Endodermal cell (in vitro differentiated cells): Measurements from ENCODE around the gene PKD1. TPM values are rescaled to one million over a fixed set of nuclear protein-coding genes. Genes with fewer than 3 reads are reported as not detected.
A peak's percentile ranks its signal among the peaks of the same experiment; 100 is the strongest.

ENCODE experiments used
- DNase-seq: peaks from one replicate; pipeline ENCODE4 v3.0.0-alpha.2; 2017
- H3K27ac ChIP-seq: 2 replicates; pipeline ENCODE4 v1.5.1; 2013; ENCODE audit warnings: mild to moderate bottlenecking, low read depth, low read length, moderate library complexity
- H3K27me3 ChIP-seq: 2 replicates; pipeline ENCODE4 v1.6.1; 2013; ENCODE audit warnings: mild to moderate bottlenecking, low read length, moderate library complexity; ENCODE audit not compliant: insufficient read depth, control insufficient read depth, poor library complexity, severe bottlenecking
- H3K36me3 ChIP-seq: 2 replicates; pipeline ENCODE4 v1.7.0; 2013; ENCODE audit warnings: mild to moderate bottlenecking, low read length, moderate library complexity; ENCODE audit not compliant: control insufficient read depth, insufficient read depth
- H3K4me1 ChIP-seq: one replicate; pipeline ENCODE4 v1.7.0; 2013; ENCODE audit warnings: low read length; ENCODE audit not compliant: control insufficient read depth, insufficient read depth
- H3K4me3 ChIP-seq: 2 replicates; pipeline ENCODE4 v1.5.1; 2013; ENCODE audit warnings: mild to moderate bottlenecking, low read length, moderate library complexity
- H3K9ac ChIP-seq: 2 replicates; pipeline ENCODE4 v1.6.1; 2013; ENCODE audit warnings: mild to moderate bottlenecking, low read length, moderate library complexity; ENCODE audit not compliant: poor library complexity, severe bottlenecking; ENCODE audit errors: extremely low read depth
- H3K9me3 ChIP-seq: 2 replicates; pipeline ENCODE4 v1.6.1; 2013; ENCODE audit warnings: mild to moderate bottlenecking, low read length, moderate library complexity; ENCODE audit not compliant: control insufficient read depth
- H3K27ac Mint-ChIP-seq: 2 replicates; pipeline ENCODE4 v1.8.0; 2020; ENCODE audit warnings: mixed read lengths
- H3K27me3 Mint-ChIP-seq: 2 replicates; pipeline ENCODE4 v1.8.0; 2021; ENCODE audit warnings: mild to moderate bottlenecking, mixed read lengths; ENCODE audit not compliant: insufficient read depth
- H3K36me3 Mint-ChIP-seq: 2 replicates; pipeline ENCODE4 v1.8.0; 2020; ENCODE audit warnings: low read depth, mixed read lengths
- H3K4me1 Mint-ChIP-seq: 2 replicates; pipeline ENCODE4 v1.8.0; 2020; ENCODE audit warnings: mixed read lengths
- H3K4me3 Mint-ChIP-seq: 2 replicates; pipeline ENCODE4 v1.8.0; 2020; ENCODE audit warnings: mild to moderate bottlenecking, moderate library complexity, mixed read lengths
- H3K9me3 Mint-ChIP-seq: 2 replicates; pipeline ENCODE4 v1.8.0; 2020; ENCODE audit warnings: mild to moderate bottlenecking, mixed read lengths
- CTCF ChIP-seq: fragments of 200-600 bp; sonication (generic); conservative IDR thresholded peaks from 2 replicates; pipeline ENCODE4 v1.5.0; 2021; ENCODE audit warnings: antibody characterized with exemption, mild to moderate bottlenecking
- WGBS, 2 experiments: methylation state at CpG; one replicate each; pipeline versions ENCODE4 v1.1.5 to v1.1.7; 2013; ENCODE audit warnings: missing lambda C conversion rate in 2 of 2, mixed read lengths in 1 of 2; ENCODE audit not compliant: insufficient coverage in 1 of 2, insufficient read length in 1 of 2; 5-methylcytosine and 5-hydroxymethylcytosine counted together
- total RNA-seq, 2 donors: library from RNA; stranded (reverse); fragmentation: NEBNext Ultra II Directional in 1 of 2; extraction: Animal tissue kit (Norgen Biotek cat#: 25700) in 1 of 2; gene quantifications; 2 replicates in 1 of 2; 3 replicates in 1 of 2; pipeline ENCODE4 v1.2.1, GENCODE V29; 2021

PKD1 gene
- total RNA-seq, 2 donors from 2014 or later: 104 to 110 TPM

GRCh38 chr16:2092256-2092620 is 43.5 kb downstream of the PKD1 start:
- no peak for TF ChIP-seq CTCF
- H3K27ac Mint-ChIP-seq: no peak overlapping the region
- Histone ChIP-seq H3K4me3 (no peak overlapping the region), H3K9ac (no peak overlapping the region), H3K27me3 (no peaks in the 10 kb centered on the region), H3K36me3 (peaks cover 18% of the 10 kb centered on the region), H3K4me1 (peaks cover 8% of the 10 kb centered on the region), H3K27ac (no peak overlapping the region), H3K9me3 (no peaks in the 10 kb centered on the region)
- H3K4me3 Mint-ChIP-seq: peak overlapping the region; percentile 39
- WGBS, 2 experiments: 88 to 91% methylated on average over 12 to 16 of the region's 16 CpGs
- H3K36me3 Mint-ChIP-seq: peaks cover 24% of the 10 kb centered on the region
- DNase-seq: no peak
- H3K9me3 Mint-ChIP-seq: no peaks in the 10 kb centered on the region
- no peaks in the 10 kb centered on the region for H3K27me3 Mint-ChIP-seq
- no peaks in the 10 kb centered on the region for H3K4me1 Mint-ChIP-seq

GRCh38 chr16:2091547-2092255 is 44.0 kb downstream of the PKD1 start:
- peaks cover 23% of the 10 kb centered on the region for H3K36me3 Mint-ChIP-seq
- Histone ChIP-seq H3K9ac (peak overlapping the region; percentile 47), H3K4me3 (peak overlapping the region; percentile 75), H3K27ac (no peak overlapping the region), H3K36me3 (peaks cover 22% of the 10 kb centered on the region), H3K9me3 (no peaks in the 10 kb centered on the region), H3K27me3 (no peaks in the 10 kb centered on the region), H3K4me1 (peaks cover 8% of the 10 kb centered on the region)
- 44 to 61% methylated on average over 22 to 49 of the region's 49 CpGs for WGBS, 2 experiments
- no peak for TF ChIP-seq CTCF
- DNase-seq: peak; percentile 69
- no peak overlapping the region for H3K27ac Mint-ChIP-seq
- peak overlapping the region; percentile 39 for H3K4me3 Mint-ChIP-seq
- H3K9me3 Mint-ChIP-seq: no peaks in the 10 kb centered on the region
- H3K4me1 Mint-ChIP-seq: no peaks in the 10 kb centered on the region
- no peaks in the 10 kb centered on the region for H3K27me3 Mint-ChIP-seq

GRCh38 chr16:2090777-2091546 is 44.7 kb downstream of the PKD1 start:
- peak overlapping the region; percentile 39 for H3K4me3 Mint-ChIP-seq
- H3K36me3 Mint-ChIP-seq: peaks cover 20% of the 10 kb centered on the region
- peak; percentile 78 for TF ChIP-seq CTCF
- no peak overlapping the region for H3K27ac Mint-ChIP-seq
- Histone ChIP-seq H3K27ac (peak overlapping the region; percentile 4), H3K36me3 (peaks cover 20% of the 10 kb centered on the region), H3K27me3 (no peaks in the 10 kb centered on the region), H3K9ac (peak overlapping the region; percentile 47), H3K9me3 (no peaks in the 10 kb centered on the region), H3K4me3 (peak overlapping the region; percentile 75), H3K4me1 (peaks cover 8% of the 10 kb centered on the region)
- H3K4me1 Mint-ChIP-seq: no peaks in the 10 kb centered on the region
- no peaks in the 10 kb centered on the region for H3K27me3 Mint-ChIP-seq
- peak; percentile 97 for DNase-seq
- 9 to 28% methylated on average over 34 to 101 of the region's 101 CpGs for WGBS, 2 experiments
- no peaks in the 10 kb centered on the region for H3K9me3 Mint-ChIP-seq
